Ecto neural progenitor cell (in vitro differentiated cells): ENCODE results near the gene KCNAB1.
"Not testable (repeated sequence)": the region's sequence is repeated elsewhere in the genome, so short reads cannot be mapped to it uniquely, and the experiment has no call there.

ENCODE experiments used
- DNase-seq: peaks from one replicate; pipeline ENCODE4 v3.0.0-alpha.2; 2018; ENCODE audit warnings: low spot score

The KCNAB1 gene

GRCh38 chr3:156273111-156273694 is 152.8 kb downstream of the KCNAB1 start:
- no peak for DNase-seq

- DNase-seq = no peak
Measured at GRCh38 chr3:156274791-156275190, 154.4 kb downstream of the KCNAB1 start.

GRCh38 chr3:156284637-156285036 is 164.3 kb downstream of the KCNAB1 start:
- not testable (repeated sequence) for DNase-seq

- no peak for DNase-seq
Measured at GRCh38 chr3:156285626-156286025, 165.2 kb downstream of the KCNAB1 start.

GRCh38 chr3:156290924-156291271 is 170.5 kb downstream of the KCNAB1 start:
- no peak for DNase-seq

- peak; percentile 67 for DNase-seq
Measured at GRCh38 chr3:156291272-156292123, 171.1 kb downstream of the KCNAB1 start.

GRCh38 chr3:156293566-156293965 is 173.2 kb downstream of the KCNAB1 start:
- no peak for DNase-seq

GRCh38 chr3:156297582-156297981 is 177.2 kb downstream of the KCNAB1 start:
- DNase-seq = no peak

GRCh38 chr3:156298014-156298413 is 177.6 kb downstream of the KCNAB1 start:
- DNase-seq = no peak

- DNase-seq = no peak
Measured at GRCh38 chr3:156298938-156299337, 178.6 kb downstream of the KCNAB1 start.

- DNase-seq = no peak
Measured at GRCh38 chr3:156299569-156299968, 179.2 kb downstream of the KCNAB1 start.

GRCh38 chr3:156300371-156300770 is 180.0 kb downstream of the KCNAB1 start:
- DNase-seq = no peak

- DNase-seq = no peak
Measured at GRCh38 chr3:156300929-156301840, 180.8 kb downstream of the KCNAB1 start.

GRCh38 chr3:156303001-156303707 is 182.8 kb downstream of the KCNAB1 start:
- no peak for DNase-seq

GRCh38 chr3:156304406-156304805 is 184.0 kb downstream of the KCNAB1 start:
- no peak for DNase-seq

- no peak for DNase-seq
Measured at GRCh38 chr3:156305672-156306071, 185.3 kb downstream of the KCNAB1 start.

GRCh38 chr3:156307704-156308103 is 187.3 kb downstream of the KCNAB1 start:
- no peak for DNase-seq

GRCh38 chr3:156311431-156311830 is 191.1 kb downstream of the KCNAB1 start:
- DNase-seq = no peak

- no peak for DNase-seq
Measured at GRCh38 chr3:156311930-156312329, 191.6 kb downstream of the KCNAB1 start.

GRCh38 chr3:156316076-156316475 is 195.7 kb downstream of the KCNAB1 start:
- no peak for DNase-seq

- DNase-seq = no peak
Measured at GRCh38 chr3:156317462-156318074, 197.2 kb downstream of the KCNAB1 start.

- DNase-seq = no peak
Measured at GRCh38 chr3:156321945-156322344, 201.6 kb downstream of the KCNAB1 start.
